HCT116 (cell line): Measurements from ENCODE around the gene ARPC5. TPM values are rescaled to one million over a fixed set of nuclear protein-coding genes. Genes with fewer than 3 reads are reported as not detected.

ENCODE experiments used
- ATAC-seq: fragments of 200-7000 bp; cut with Tn5 transposase; 2 replicates; pipeline ENCODE4 v1.9.1; 2020; ENCODE audit warnings: mild to moderate bottlenecking, moderate library complexity
- BruUV-seq: library from RNA; stranded (reverse); fragments of 400-500 nt; replicated peaks from 2 replicates; lab custom pipeline; 2021; lab: Mats Ljungman, UMichigan
- CTCF ChIA-PET: fragments of 300-600 bp; sonication (Branson Sonifier 250); formaldehyde crosslinking; loops from one replicate; lab custom pipeline; 2021; ENCODE audit warnings: antibody characterized with exemption; lab: Charles Lee
- POLR2A ChIA-PET: fragments of 300-600, 350-600 bp; sonication (Branson Sonifier 250); formaldehyde crosslinking; loops from one replicate; lab custom pipeline; 2021; ENCODE audit warnings: antibody characterized with exemption; lab: Charles Lee
- RAD21 ChIA-PET, 2 experiments: fragments of 300-600 bp; sonication (Branson Sonifier 250); formaldehyde crosslinking; loops; one replicate each; lab custom pipeline; 2023; ENCODE audit warnings: low total read pairs in 2 of 2; ENCODE audit not compliant: uncharacterized antibody in 2 of 2, unreplicated experiment in 2 of 2, low non-redundant PET in 1 of 2; lab: Charles Lee
- DNase-seq: peaks from one replicate; pipeline ENCODE4 v3.0.0-alpha.2; 2010; ENCODE audit warnings: low read depth, low spot score
- H2AFZ ChIP-seq: fragments of 200-600 bp; shearing (Covaris generic), sonication (generic); 2 replicates; pipeline ENCODE4 v1.6.1; 2017; ENCODE audit warnings: low read depth, mixed run types, mixed read lengths, antibody characterized with exemption, low read length; ENCODE audit not compliant: poor library complexity, severe bottlenecking
- H3K27ac ChIP-seq: 2 replicates; pipeline ENCODE4 v1.5.1; 2012; ENCODE audit warnings: low read depth, low read length
- H3K27me3 ChIP-seq: fragments of 200-600 bp; sonication (generic); 2 replicates; pipeline ENCODE4 v1.6.1; 2016; ENCODE audit warnings: mixed run types, low read length, mixed read lengths; ENCODE audit not compliant: insufficient read depth
- H3K36me3 ChIP-seq, 2 experiments: fragments of 200-500 bp in 1 of 2; fragments of 200-600 bp in 1 of 2; sonication (Bioruptor generic) in 1 of 2; sonication (generic) in 1 of 2; 2 replicates each; pipeline versions ENCODE4 v1.5.1 to v1.6.1; 2014 to 2016; ENCODE audit warnings: low read length in 2 of 2, inconsistent platforms in 1 of 2, mixed read lengths in 1 of 2, mixed run types in 1 of 2; ENCODE audit not compliant: insufficient read depth in 2 of 2, control insufficient read depth in 1 of 2
- H3K4me1 ChIP-seq, 2 experiments: fragments of 200-600 bp in 1 of 2; sonication (generic) in 1 of 2; 2 replicates each; pipeline versions ENCODE4 v1.5.1 to v1.6.1; 2012 to 2017; ENCODE audit warnings: low read length in 2 of 2, inconsistent platforms in 1 of 2, mild to moderate bottlenecking in 1 of 2, mixed read lengths in 1 of 2, mixed run types in 1 of 2, moderate library complexity in 1 of 2; ENCODE audit not compliant: insufficient read depth in 2 of 2, control insufficient read depth in 1 of 2
- H3K4me2 ChIP-seq: fragments of 200-600 bp; sonication (generic); 2 replicates; pipeline ENCODE4 v1.6.1; 2017; ENCODE audit warnings: mixed run types, low read length, mixed read lengths
- H3K4me3 ChIP-seq, 2 experiments: fragments of 200-600 bp in 1 of 2; sonication (generic) in 1 of 2; replicated peaks in 1 of 2; 2 replicates each; pipeline ENCODE4 v1.5.1; 2011 to 2016; ENCODE audit warnings: low read length in 2 of 2, control low read depth in 1 of 2, low read depth in 1 of 2, mild to moderate bottlenecking in 1 of 2, mixed read lengths in 1 of 2, mixed run types in 1 of 2
- H3K79me2 ChIP-seq: fragments of 200-600 bp; sonication (generic); 2 replicates; pipeline ENCODE4 v1.6.1; 2017; ENCODE audit warnings: mild to moderate bottlenecking, mixed run types, low read length, moderate library complexity, mixed read lengths; ENCODE audit not compliant: insufficient read depth
- H3K9ac ChIP-seq: fragments of 200-600 bp; sonication (generic); 2 replicates; pipeline ENCODE4 v1.6.1; 2016; ENCODE audit warnings: low read length, mixed read lengths
- H3K9me2 ChIP-seq: fragments of 200-600 bp; sonication (generic), shearing (Covaris generic); 2 replicates; pipeline ENCODE4 v1.6.1; 2017; ENCODE audit warnings: mixed run types, mild to moderate bottlenecking, moderate library complexity; ENCODE audit not compliant: insufficient read depth
- H3K9me3 ChIP-seq, 2 experiments: fragments of 200-500 bp in 1 of 2; fragments of 200-600 bp in 1 of 2; sonication (Bioruptor generic) in 1 of 2; sonication (generic) in 1 of 2; 2 replicates each; pipeline ENCODE4 v1.6.1; 2014 to 2017; ENCODE audit warnings: low read length in 2 of 2, mixed read lengths in 2 of 2, inconsistent platforms in 1 of 2, low read depth in 1 of 2, mild to moderate bottlenecking in 1 of 2, mixed run types in 1 of 2, moderate library complexity in 1 of 2; ENCODE audit not compliant: control insufficient read depth in 1 of 2, insufficient read depth in 1 of 2
- H4K20me1 ChIP-seq: fragments of 200-600 bp; sonication (generic), shearing (Covaris generic); 2 replicates; pipeline ENCODE4 v1.6.1; 2017; ENCODE audit warnings: mixed run types, mild to moderate bottlenecking, moderate library complexity; ENCODE audit not compliant: insufficient read depth
- CBX3 ChIP-seq: IDR thresholded peaks from 2 replicates; pipeline ENCODE4 v1.6.1; 2012; ENCODE audit warnings: low read depth
- EZH2 ChIP-seq: fragments of 200-600 bp; sonication (generic); IDR thresholded peaks from 2 replicates; pipeline ENCODE4 v1.6.1; 2017; ENCODE audit warnings: antibody characterized with exemption, mixed run types
- YY1 ChIP-seq: IDR thresholded peaks from 2 replicates; pipeline ENCODE4 v1.6.1; 2011; ENCODE audit warnings: low read length, low read depth, moderate library complexity, mild to moderate bottlenecking; ENCODE audit not compliant: insufficient replicate concordance; ENCODE audit errors: extremely low read depth
- intact Hi-C: fragments of 100-400 bp; cut with micrococcal nuclease; formaldehyde crosslinking; loops from 2 replicates; pipeline ENCODE4 v1.10.0; 2022
- total RNA-seq: library from RNA; stranded (reverse); gene quantifications from one replicate; pipeline ENCODE4 v1.2.1, GENCODE V29; 2021; ENCODE audit not compliant: unreplicated experiment
- TF ChIP-seq, protein P1 (sequence below): IDR thresholded peaks from 2 replicates; pipeline ENCODE4 v1.6.1; 2011; ENCODE audit warnings: mild to moderate bottlenecking, low read length, moderate library complexity; ENCODE audit not compliant: insufficient replicate concordance; ENCODE audit errors: extremely low read depth
- TF ChIP-seq, protein P2 (sequence below), 3 experiments: fragments of 200-600 bp in 1 of 3; sonication (generic) in 1 of 3; IDR thresholded peaks in 2 of 3; conservative IDR thresholded peaks in 1 of 3; 2 replicates each; pipeline ENCODE4 v1.5.1; 2012 to 2017; ENCODE audit warnings: low read depth in 2 of 3, low read length in 2 of 3, antibody characterized with exemption in 1 of 3, borderline replicate concordance in 1 of 3, control low read depth in 1 of 3, mild to moderate bottlenecking in 1 of 3, mixed read lengths in 1 of 3, mixed run types in 1 of 3, moderate library complexity in 1 of 3; ENCODE audit not compliant: insufficient read depth in 1 of 3

The ARPC5 gene
- total RNA-seq, 1 experiment from 2014 or later, result 71.5 TPM

DNA sequence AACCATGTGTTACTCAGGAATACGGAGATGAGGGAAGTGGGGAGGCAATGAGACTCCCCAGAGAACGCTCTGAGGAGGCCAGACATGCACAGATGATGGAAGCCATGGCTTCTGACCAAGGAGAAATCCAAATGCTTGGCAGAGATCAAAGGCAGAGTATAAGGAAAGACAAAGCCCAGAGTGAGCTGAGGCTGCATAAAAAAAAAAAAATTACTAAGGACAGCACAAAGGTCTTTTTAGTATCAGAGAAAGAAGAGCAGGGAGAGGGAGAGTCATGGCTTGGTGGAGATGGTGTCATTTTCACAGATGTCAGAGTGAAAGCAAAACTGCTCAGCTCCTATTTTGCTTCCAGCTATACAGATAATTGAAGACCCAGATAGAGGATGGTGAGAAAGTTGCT, 37.2 kb downstream of the ARPC5 start:
- no peaks in the 10 kb centered on the region for H3K79me2 ChIP-seq
- H3K9ac ChIP-seq, result no peak overlapping the region
- intact Hi-C loops, result no loop called here
- no peaks in the 10 kb centered on the region for H4K20me1 ChIP-seq
- ChIA-PET RAD21 (no interaction called here), POLR2A (no interaction called here), CTCF (no interaction called here)
- H2AFZ ChIP-seq, result no peak overlapping the region
- H3K9me3 ChIP-seq, result no peaks in the 10 kb centered on the region
- no peak overlapping the region for H3K27ac ChIP-seq
- no TSS peak for BruUV-seq
- peaks cover 0 to 3% of the 10 kb centered on the region in 2 experiments; a peak in 1 of 4 replicates for H3K4me1 ChIP-seq
- H3K36me3 ChIP-seq, result no peaks in the 10 kb centered on the region
- no peaks in the 10 kb centered on the region for H3K9me2 ChIP-seq
- DNase-seq (no peak), ATAC-seq (no peak)
- H3K27me3 ChIP-seq, result no peaks in the 10 kb centered on the region
- TF ChIP-seq CBX3 (no peak), YY1 (no peak), EZH2 (no peak)
- TF ChIP-seq, protein P1, sequence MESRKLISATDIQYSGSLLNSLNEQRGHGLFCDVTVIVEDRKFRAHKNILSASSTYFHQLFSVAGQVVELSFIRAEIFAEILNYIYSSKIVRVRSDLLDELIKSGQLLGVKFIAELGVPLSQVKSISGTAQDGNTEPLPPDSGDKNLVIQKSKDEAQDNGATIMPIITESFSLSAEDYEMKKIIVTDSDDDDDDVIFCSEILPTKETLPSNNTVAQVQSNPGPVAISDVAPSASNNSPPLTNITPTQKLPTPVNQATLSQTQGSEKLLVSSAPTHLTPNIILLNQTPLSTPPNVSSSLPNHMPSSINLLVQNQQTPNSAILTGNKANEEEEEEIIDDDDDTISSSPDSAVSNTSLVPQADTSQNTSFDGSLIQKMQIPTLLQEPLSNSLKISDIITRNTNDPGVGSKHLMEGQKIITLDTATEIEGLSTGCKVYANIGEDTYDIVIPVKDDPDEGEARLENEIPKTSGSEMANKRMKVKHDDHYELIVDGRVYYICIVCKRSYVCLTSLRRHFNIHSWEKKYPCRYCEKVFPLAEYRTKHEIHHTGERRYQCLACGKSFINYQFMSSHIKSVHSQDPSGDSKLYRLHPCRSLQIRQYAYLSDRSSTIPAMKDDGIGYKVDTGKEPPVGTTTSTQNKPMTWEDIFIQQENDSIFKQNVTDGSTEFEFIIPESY, result no peak
- TF ChIP-seq, protein P2, sequence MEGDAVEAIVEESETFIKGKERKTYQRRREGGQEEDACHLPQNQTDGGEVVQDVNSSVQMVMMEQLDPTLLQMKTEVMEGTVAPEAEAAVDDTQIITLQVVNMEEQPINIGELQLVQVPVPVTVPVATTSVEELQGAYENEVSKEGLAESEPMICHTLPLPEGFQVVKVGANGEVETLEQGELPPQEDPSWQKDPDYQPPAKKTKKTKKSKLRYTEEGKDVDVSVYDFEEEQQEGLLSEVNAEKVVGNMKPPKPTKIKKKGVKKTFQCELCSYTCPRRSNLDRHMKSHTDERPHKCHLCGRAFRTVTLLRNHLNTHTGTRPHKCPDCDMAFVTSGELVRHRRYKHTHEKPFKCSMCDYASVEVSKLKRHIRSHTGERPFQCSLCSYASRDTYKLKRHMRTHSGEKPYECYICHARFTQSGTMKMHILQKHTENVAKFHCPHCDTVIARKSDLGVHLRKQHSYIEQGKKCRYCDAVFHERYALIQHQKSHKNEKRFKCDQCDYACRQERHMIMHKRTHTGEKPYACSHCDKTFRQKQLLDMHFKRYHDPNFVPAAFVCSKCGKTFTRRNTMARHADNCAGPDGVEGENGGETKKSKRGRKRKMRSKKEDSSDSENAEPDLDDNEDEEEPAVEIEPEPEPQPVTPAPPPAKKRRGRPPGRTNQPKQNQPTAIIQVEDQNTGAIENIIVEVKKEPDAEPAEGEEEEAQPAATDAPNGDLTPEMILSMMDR (IDR thresholded peaks at IDR 0.05 in 2 of 3, conservative IDR thresholded peaks at IDR 0.05 in 1 of 3; ENCODE audit: borderline replicate concordance in 1 of 3, insufficient read depth in 1 of 3, low read depth in 2 of 3, low read length in 2 of 3), result no peak
- no peak overlapping the region for H3K4me2 ChIP-seq
- H3K4me3 ChIP-seq, result no peak overlapping the region
